HepG2 (cell line): ENCODE results near the gene ANKRD40. TPM values are rescaled to one million over a fixed set of nuclear protein-coding genes. Genes with fewer than 3 reads are reported as not detected.

Experiments used
- ARID3A ChIP-seq: IDR thresholded peaks from 2 replicates; pipeline ENCODE4 v1.6.1; 2012; ENCODE audit warnings: low read depth, low read length, improper control_type of control experiment
- E2F2 ChIP-seq: sonication (generic); formaldehyde crosslinking; IDR thresholded peaks from 2 replicates; pipeline ENCODE4 v1.4.0; 2020; ENCODE audit warnings: missing genetic modification reagents, borderline replicate concordance
- E2F5 ChIP-seq: sonication (generic); formaldehyde crosslinking; conservative IDR thresholded peaks from 2 replicates; pipeline ENCODE4 v1.4.0; 2020; ENCODE audit warnings: missing genetic modification reagents
- FOSL1 ChIP-seq: sonication (generic); formaldehyde crosslinking; IDR thresholded peaks from 2 replicates; pipeline ENCODE4 v1.9.0; 2021; ENCODE audit warnings: missing genetic modification reagents, borderline replicate concordance
- GTF2F1 ChIP-seq: fragments of 150-350 bp; IDR thresholded peaks from 2 replicates; pipeline ENCODE4 v1.6.1; 2014; ENCODE audit warnings: low read length
- HHEX ChIP-seq: IDR thresholded peaks from 2 replicates; pipeline ENCODE4 v1.6.1; 2016; ENCODE audit warnings: control low read depth
- HOXA5 ChIP-seq: sonication (generic); formaldehyde crosslinking; IDR thresholded peaks from 2 replicates; pipeline ENCODE4 v1.4.0; 2020; ENCODE audit warnings: missing genetic modification reagents
- HOXA9 ChIP-seq: sonication (generic); formaldehyde crosslinking; IDR thresholded peaks from 2 replicates; pipeline ENCODE4 v1.8.1; 2022; ENCODE audit warnings: missing genetic modification reagents, mild to moderate bottlenecking, moderate library complexity, borderline replicate concordance
- NR2C2 ChIP-seq: sonication (generic); formaldehyde crosslinking; IDR thresholded peaks from 2 replicates; pipeline ENCODE4 v1.4.0; 2020; ENCODE audit warnings: missing genetic modification reagents, mild to moderate bottlenecking, moderate library complexity, borderline replicate concordance
- PLRG1 ChIP-seq: fragments of 450-650 bp; conservative IDR thresholded peaks from 2 replicates; pipeline ENCODE4 v1.6.1; 2016
- POLR2G ChIP-seq: fragments of 200-400 bp; formaldehyde crosslinking; IDR thresholded peaks from 2 replicates; pipeline ENCODE4 v1.6.1; 2018; ENCODE audit warnings: mild to moderate bottlenecking, low read depth, low read length, moderate library complexity
- RBFOX2 ChIP-seq: fragments of 200-400 bp; formaldehyde crosslinking; IDR thresholded peaks from 2 replicates; pipeline ENCODE4 v1.6.1; 2017; ENCODE audit warnings: low read depth, mild to moderate bottlenecking, low read length
- RCOR2 ChIP-seq: IDR thresholded peaks from 2 replicates; pipeline ENCODE4 v1.6.1; 2016; ENCODE audit warnings: missing biosample characterization, missing genetic modification reagents
- SIX1 ChIP-seq: sonication (generic); formaldehyde crosslinking; IDR thresholded peaks from 2 replicates; pipeline ENCODE4 v1.4.0; 2020; ENCODE audit warnings: missing genetic modification reagents, borderline replicate concordance
- ZBTB42 ChIP-seq: sonication (generic); formaldehyde crosslinking; IDR thresholded peaks from 2 replicates; pipeline ENCODE4 v1.5.0; 2020; ENCODE audit warnings: mild to moderate bottlenecking, missing genetic modification reagents
- ZFP82 ChIP-seq: sonication (generic); formaldehyde crosslinking; IDR thresholded peaks from 2 replicates; pipeline ENCODE4 v1.5.1; 2020; ENCODE audit warnings: mild to moderate bottlenecking, missing genetic modification reagents, borderline replicate concordance
- ZFP90 ChIP-seq: sonication (generic); formaldehyde crosslinking; IDR thresholded peaks from 2 replicates; pipeline ENCODE4 v1.8.0; 2022; ENCODE audit warnings: missing genetic modification reagents, mild to moderate bottlenecking, inconsistent platforms, borderline replicate concordance
- ZKSCAN8 ChIP-seq: IDR thresholded peaks from 2 replicates; pipeline ENCODE4 v1.6.1; 2016; ENCODE audit warnings: borderline replicate concordance, missing genetic modification reagents, missing compliant biosample characterization
- ZMYM2 ChIP-seq: sonication (generic); formaldehyde crosslinking; IDR thresholded peaks from 2 replicates; pipeline ENCODE4 v1.8.0; 2022; ENCODE audit warnings: mild to moderate bottlenecking, missing genetic modification reagents
- ZNF17 ChIP-seq: sonication (generic); formaldehyde crosslinking; IDR thresholded peaks from 2 replicates; pipeline ENCODE4 v1.5.0; 2020; ENCODE audit warnings: mild to moderate bottlenecking, missing genetic modification reagents
- ZNF350 ChIP-seq: sonication (generic); formaldehyde crosslinking; IDR thresholded peaks from 2 replicates; pipeline ENCODE4 v1.4.0; 2020; ENCODE audit warnings: mild to moderate bottlenecking, low read depth, missing genetic modification reagents, borderline replicate concordance
- ZNF431 ChIP-seq: sonication (generic); formaldehyde crosslinking; IDR thresholded peaks from 2 replicates; pipeline ENCODE4 v1.9.0; 2022; ENCODE audit warnings: missing genetic modification reagents, low read depth, mild to moderate bottlenecking, borderline replicate concordance
- ZNF484 ChIP-seq: sonication (generic); formaldehyde crosslinking; IDR thresholded peaks from 2 replicates; pipeline ENCODE4 v1.5.1; 2020; ENCODE audit warnings: mild to moderate bottlenecking, low read depth, missing genetic modification reagents, borderline replicate concordance
- ZNF562 ChIP-seq: sonication (generic); formaldehyde crosslinking; IDR thresholded peaks from 2 replicates; pipeline ENCODE4 v1.8.0; 2022; ENCODE audit warnings: missing genetic modification reagents, borderline replicate concordance
- ZNF674 ChIP-seq: sonication (generic); formaldehyde crosslinking; IDR thresholded peaks from 2 replicates; pipeline ENCODE4 v1.5.0; 2020; ENCODE audit warnings: low read depth, mild to moderate bottlenecking, missing genetic modification reagents
- ZNF772 ChIP-seq: sonication (generic); formaldehyde crosslinking; IDR thresholded peaks from 2 replicates; pipeline ENCODE4 v1.5.0; 2020; ENCODE audit warnings: mild to moderate bottlenecking, missing genetic modification reagents
- polyA plus RNA-seq, 8 experiments: library from polyadenylated mRNA; depleted of rRNA in 3 of 8; stranded (reverse) in 7 of 8; unstranded in 1 of 8; fragments of >200 nt; fragmentation: Illumina TruSeq in 4 of 8; extraction: Trizol in 4 of 8; gene quantifications; 2 replicates each; pipeline versions ENCODE4 v1.2.1 to v1.2.3, GENCODE V29; 2011 to 2016; ENCODE audit warnings: low read depth in 4 of 8, missing spikeins in 1 of 8, mixed read lengths in 1 of 8; ENCODE audit not compliant: insufficient read depth in 1 of 8
- total RNA-seq, 5 experiments: library from RNA; depleted of rRNA; stranded (reverse); fragments of >200 nt; fragmentation: Illumina TruSeq; extraction: Trizol; gene quantifications; 2 replicates each; pipeline ENCODE4 v1.2.3, GENCODE V29; 2016; ENCODE audit warnings: low read depth in 1 of 5
- TF ChIP-seq, protein P1 (sequence below): sonication (generic); formaldehyde crosslinking; IDR thresholded peaks from 2 replicates; pipeline ENCODE4 v1.4.0; 2020; ENCODE audit warnings: low read depth, mild to moderate bottlenecking, missing genetic modification reagents

The ANKRD40 gene
- total and polyA plus RNA-seq, 2 of the 13 experiments (the other 11 are each of a cell fraction or from before 2014, with no cell fraction given) = 35.0 to 46.4 TPM

- TF ChIP-seq ARID3A (no peak), FOSL1 (no peak), E2F2 (CRISPR knock-in tag) (no peak), ZMYM2 (no peak), ZNF17 (CRISPR knock-in tag) (no peak), RBFOX2 (no peak), E2F5 (CRISPR knock-in tag) (no peak), SIX1 (CRISPR knock-in tag) (peak; percentile 45; the same call in 1 of the 2 replicates), ZNF562 (CRISPR knock-in tag) (no peak), RCOR2 (CRISPR knock-in tag) (0 out of 2 replicates have a peak, but pooled peaks have one; percentile 41), POLR2G (peak; percentile 62), HOXA9 (CRISPR knock-in tag) (no peak), HHEX (CRISPR knock-in tag) (no peak), GTF2F1 (no peak), ZKSCAN8 (CRISPR knock-in tag) (no peak), ZFP90 (CRISPR knock-in tag) (no peak), ZNF484 (CRISPR knock-in tag) (no peak), ZNF674 (CRISPR knock-in tag) (no peak), ZBTB42 (no peak), ZNF350 (CRISPR knock-in tag) (0 out of 2 replicates have a peak, but pooled peaks have one; percentile 26), ZNF772 (no peak), PLRG1 (no peak), NR2C2 (CRISPR knock-in tag) (peak; percentile 74), ZFP82 (CRISPR knock-in tag) (no peak), HOXA5 (0 out of 2 replicates have a peak, but pooled peaks have one; percentile 25), ZNF431 (CRISPR knock-in tag) (no peak)
- TF ChIP-seq, protein P1, sequence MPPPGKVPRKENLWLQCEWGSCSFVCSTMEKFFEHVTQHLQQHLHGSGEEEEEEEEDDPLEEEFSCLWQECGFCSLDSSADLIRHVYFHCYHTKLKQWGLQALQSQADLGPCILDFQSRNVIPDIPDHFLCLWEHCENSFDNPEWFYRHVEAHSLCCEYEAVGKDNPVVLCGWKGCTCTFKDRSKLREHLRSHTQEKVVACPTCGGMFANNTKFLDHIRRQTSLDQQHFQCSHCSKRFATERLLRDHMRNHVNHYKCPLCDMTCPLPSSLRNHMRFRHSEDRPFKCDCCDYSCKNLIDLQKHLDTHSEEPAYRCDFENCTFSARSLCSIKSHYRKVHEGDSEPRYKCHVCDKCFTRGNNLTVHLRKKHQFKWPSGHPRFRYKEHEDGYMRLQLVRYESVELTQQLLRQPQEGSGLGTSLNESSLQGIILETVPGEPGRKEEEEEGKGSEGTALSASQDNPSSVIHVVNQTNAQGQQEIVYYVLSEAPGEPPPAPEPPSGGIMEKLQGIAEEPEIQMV (CRISPR knock-in tag) = no peak; the same call in 1 of the 2 replicates
These were observed 45.8 kb downstream of the ANKRD40 start (continued) for GRCh38 chr17:50661795-50662391.
